DMS 273 (cell line): ENCODE data around the gene HOXA11.
A peak's percentile ranks its signal among the peaks of the same experiment; 100 is the strongest.

Source experiments
- DNase-seq: peaks from one replicate; lab custom pipeline; 2025; ENCODE audit not compliant: unreplicated experiment; lab: John Stamatoyannopoulos, UW

HOXA11 gene

DNA sequence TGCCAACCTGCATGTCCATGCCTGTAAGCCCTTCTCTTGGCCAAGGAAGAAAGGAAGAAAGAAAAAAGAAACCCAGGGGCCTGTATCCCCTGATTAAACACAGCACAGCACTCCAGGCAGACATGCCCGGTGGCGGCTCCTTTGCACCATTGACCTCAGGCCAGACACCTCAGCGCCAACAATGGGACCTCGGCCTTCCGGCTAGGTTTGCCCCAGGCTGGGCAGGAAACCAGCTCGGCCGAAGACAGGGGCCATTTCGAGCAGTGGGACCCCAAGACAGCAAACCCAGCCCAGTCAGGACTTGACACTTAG is 13.8 kb downstream of the HOXA11 start:
- peak; percentile 64 for DNase-seq

DNA sequence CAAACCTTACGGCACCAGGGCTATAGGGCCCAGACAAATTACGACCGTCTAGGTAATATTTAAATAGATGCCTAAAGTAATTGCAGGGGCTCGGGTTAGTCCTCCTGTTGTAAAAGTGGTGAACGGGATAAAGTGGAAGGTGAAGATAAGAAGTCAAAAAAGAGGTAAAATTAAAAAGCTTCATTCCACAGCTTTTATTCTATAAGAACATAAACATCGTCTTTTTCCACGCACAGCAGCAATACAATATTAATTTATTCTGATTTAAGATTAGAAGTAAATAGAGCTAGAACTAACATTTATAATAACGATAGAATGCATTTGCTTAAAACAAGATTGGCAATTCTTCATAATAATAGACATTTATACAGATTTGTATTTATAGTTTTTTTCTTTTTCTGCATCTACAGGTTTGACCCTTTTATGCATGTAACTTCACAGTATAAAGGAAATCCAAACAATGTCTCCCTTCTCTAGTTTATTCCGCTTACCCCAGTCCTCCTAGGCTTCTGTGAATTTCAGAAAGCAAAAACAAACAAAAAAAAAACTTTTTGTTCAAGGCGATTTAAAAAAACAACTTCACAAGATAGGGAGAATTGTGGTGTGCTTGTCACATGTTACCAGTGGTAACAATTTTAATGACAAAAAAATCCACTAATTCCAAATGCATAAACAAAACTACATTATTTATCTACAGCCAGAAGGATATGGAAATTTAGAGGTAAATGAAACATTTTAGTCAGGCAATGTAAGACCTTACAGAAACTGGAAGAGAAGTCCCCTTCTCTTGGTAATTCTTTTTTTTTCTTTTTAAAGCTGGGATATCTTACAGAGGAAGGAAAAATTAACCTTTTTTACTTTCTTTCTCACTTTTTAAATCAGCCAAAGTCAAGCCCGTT is 14.4 kb downstream of the HOXA11 start:
- no peak for DNase-seq

DNA sequence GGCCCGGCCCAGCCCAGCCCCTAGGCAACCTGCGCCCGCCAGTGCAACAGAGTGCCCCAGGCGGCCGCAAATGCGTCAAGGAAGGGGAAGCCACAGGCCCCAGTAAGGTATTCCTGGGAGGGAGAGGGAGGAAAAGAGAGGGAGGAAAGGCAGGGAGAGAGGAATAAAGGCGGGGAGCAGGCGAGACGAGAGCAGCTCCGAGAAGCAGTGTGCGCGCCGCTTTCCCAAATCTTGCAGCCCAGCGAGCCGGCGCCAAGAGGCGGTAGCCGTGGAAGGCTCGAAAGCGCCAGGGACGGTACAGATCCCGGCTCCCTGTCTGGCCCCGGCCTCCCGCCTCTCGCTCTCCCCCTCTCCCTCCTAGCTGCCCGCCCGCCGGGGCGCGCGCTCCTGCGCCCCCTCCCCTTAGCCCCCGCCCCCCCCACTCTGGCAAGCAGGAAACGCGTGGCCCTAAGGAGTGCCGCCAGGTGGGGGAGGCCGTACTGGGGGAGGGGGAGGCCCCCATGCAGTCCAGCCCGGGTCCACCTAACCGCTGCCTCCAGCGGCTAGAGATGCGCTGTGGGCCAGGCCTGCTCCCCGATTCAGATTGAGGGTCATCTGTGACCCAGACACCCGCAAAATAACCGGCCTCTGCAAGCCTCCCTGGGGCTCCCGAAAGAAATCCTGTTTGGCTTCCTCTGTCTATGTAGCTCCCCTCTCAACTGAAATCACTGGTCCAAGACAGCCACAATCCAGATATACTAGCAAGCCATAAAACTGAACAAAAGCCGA is 15.2 kb downstream of the HOXA11 start:
- peak; percentile 94 for DNase-seq

DNA sequence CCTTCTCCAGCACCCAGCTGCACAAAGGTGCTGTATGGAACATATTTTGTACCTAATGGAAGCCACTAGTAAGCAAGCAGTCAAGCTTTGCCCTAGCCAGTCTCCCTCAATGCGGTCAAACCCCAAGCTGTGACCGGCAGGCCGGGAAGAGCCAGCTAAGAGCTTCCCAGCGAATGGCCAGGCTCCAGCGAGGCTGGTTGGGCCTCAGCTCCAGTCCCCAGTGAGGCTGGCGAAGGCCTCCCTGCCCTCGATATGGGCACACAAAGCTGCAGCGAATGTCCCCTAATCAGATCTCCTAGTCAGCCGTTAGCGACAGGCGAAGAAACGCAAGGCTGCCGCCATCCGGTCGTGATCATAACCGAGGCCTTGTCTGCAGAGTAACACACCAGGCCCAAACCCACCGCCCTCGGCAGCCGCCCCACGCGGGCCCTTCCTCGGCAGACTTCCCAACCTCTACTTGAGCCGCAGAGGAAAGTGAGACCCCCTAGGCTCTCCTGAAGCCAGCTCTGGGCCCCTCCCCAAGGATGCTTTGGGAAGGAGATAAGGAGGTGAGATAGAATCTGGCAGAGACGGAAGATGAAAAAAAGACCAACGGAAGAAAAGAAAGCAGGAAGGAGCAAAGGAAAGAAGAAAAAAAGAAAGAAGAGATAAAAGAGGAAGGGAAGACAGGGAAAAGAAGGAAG is 16.6 kb downstream of the HOXA11 start:
- DNase-seq = peak; percentile 91

DNA sequence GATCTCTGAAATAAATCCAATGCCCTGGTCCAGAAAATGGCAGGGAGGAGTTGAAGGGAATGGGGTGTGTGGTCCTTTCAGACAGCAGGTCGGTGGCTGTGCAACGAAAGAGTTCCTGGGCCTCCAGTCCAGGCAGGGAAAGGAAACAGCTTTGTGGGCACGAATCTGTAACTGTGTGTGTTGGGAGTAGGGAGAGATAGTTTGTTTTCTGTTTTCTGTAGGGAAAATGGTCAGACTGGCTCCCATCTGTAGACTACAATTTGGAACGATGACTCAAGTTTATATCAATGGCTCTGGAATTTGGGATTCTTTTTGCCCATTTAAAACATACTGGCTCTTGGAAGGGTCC is 17.1 kb downstream of the HOXA11 start:
- peak; percentile 75 for DNase-seq

DNA sequence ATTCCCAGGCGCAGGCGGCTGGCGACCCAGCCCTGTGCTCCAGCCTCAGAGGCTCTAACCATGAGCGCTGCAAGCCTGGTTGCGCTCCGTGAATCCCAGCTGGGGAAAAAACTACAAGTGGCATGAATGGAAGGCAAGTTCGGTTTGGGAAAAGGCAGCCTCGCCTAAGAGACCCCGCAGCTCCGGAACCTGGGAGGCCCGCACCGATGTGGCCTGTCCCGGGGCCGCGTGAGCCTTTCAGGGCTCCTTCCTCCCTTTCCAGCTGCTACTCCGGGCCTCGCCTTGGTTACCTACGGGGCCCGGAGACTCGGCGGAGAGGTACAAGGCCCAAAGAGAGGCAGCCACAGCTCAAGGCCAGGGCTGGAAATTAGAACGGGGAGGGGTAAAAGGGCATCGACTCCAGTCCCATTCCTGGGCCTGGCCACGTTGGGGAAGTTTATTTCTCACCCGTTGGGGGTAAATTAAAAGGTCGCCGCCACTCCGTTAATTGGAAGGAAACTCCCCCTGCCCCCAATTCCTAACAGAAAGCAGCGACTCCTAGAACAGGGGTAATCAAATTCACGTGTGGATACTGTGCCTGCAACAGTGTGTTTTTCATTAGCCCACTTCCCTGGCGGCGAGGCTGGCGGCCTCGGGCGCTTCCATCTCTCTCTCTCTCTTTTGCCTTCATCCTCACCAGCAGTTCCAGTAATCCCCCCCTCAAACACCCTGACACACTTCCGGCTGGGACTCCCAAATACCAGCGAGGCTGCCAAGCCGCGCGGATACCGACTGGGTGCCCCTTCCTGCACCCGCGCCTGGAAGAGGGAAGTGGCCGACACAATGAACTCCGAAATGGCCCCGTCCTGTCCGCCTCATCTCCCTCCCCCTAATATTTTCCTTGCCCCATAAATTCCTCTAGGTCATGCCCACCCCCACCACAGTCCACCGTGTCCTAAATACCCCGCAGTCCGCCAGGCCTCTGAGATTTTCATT is 18.2 kb downstream of the HOXA11 start:
- peak; percentile 92 for DNase-seq

DNA sequence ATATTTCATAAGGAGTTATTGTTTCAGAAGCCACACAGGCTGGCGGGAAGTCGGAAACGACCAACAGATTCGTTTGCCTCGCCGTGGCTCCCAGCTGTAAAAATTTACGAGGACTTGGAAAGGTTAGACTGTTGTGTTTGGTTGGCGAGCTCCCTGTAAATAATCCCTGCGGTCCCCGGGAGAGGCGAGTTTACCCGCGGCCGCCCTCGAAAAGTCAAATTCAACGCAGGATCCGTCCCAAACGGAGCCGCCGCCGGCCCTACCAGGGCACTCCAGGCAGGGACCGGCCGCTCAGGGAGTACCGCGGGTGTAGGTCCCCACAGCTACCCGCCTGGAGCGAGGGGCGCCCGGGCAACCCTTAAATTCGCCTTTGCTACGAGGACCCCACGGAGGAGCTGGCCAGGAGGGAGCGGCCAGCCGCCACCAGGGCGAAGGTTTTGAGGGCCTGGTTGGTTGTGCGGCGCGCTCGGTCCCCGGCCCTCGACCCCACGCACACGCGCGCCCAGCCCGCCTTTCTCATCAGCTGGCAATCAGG is 19.0 kb downstream of the HOXA11 start:
- peak; percentile 84 for DNase-seq

DNA sequence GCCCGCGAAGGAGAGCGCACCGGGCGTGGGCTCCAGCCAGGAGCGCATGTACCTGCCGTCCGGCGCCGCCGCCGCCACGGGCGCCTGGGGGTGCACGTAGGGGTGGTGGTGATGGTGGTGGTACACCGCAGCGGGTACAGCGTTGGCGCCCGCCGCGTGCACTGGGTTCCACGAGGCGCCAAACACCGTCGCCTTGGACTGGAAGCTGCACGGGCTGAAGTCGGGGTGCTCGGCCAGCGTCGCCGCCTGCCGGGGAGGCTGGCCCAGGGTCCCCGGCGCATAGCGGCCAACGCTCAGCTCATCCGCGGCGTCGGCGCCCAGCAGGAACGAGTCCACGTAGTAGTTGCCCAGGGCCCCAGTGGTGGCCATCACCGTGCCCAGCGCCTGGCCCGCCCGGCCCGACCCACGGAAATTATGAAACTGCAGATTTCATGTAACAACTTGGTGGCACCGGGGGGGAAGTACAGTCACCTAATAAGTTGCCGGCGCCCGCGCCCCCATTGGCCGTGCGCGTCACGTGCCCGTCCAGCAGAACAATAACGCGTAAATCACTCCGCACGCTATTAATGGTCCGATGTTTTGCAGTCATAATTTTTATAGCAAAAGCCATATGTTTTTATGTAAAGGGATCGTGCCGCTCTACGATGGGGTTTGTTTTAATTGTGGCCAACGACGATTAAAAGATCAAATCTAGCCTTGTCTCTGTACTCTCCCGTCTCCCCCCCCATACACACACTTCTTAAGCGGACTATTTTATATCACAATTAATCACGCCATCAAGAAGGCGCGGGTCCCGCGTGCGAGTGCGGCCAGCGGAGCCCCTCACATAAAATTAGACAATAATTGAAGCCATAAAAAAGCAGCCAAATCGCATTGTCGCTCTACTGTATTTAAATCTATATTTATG is 19.7 kb downstream of the HOXA11 start, which contains the start of gene HOXA9:
Gene HOXA9, minus strand, starts transcription at position 449 of the 907 bp plus-strand sequence. Its CDS starts 80 bp downstream, at position 369.
- DNase-seq = peak; percentile 94

DNA sequence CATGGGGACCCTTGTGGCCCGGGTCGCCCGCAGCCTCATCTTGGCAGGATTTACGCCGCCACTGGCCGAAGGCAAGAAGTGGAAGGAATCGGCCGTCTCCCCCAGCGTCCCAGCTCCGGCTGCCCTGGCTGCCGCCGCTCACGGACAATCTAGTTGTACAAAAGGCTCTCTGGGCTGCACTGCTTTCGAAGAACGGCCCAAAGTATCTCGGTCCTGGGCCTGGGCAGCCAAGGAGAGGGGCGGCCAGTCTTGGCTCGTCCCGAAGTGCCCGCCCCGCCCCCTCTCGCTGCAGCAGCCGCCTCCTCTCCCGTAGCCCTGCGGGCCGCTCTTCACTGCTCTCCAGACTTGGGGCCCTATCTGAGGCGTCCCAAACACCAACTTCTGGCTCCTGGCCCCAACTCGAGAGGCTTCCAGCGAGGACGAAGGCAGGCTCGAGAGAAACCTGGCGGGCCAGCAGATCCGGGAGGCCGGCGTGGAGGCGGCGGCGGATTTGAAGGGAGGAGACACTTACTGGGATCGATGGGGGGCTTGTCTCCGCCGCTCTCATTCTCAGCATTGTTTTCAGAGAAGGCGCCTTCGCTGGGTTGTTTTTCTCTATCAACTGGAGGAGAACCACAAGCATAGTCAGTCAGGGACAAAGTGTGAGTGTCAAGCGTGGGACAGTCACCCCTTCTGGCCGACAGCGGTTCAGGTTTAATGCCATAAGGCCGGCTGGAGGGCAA is 20.5 kb downstream of the HOXA11 start:
- peak; percentile 72 for DNase-seq

DNA sequence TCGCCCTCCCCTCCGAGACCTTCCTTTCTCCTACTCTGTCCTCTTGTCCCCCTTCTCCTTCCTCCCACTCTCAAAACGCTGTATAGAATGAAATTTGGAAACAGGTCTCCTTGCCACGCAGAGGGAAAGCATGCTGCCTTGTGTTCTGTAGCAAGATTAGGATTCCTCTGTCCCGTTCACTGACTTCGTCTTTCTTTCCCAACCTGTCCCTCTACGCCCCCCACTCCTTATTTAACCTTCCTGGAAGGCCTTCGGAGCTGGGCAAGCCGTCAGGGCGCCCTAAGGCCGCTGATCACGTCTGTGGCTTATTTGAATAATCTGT is 21.0 kb downstream of the HOXA11 start:
- DNase-seq = no peak

DNA sequence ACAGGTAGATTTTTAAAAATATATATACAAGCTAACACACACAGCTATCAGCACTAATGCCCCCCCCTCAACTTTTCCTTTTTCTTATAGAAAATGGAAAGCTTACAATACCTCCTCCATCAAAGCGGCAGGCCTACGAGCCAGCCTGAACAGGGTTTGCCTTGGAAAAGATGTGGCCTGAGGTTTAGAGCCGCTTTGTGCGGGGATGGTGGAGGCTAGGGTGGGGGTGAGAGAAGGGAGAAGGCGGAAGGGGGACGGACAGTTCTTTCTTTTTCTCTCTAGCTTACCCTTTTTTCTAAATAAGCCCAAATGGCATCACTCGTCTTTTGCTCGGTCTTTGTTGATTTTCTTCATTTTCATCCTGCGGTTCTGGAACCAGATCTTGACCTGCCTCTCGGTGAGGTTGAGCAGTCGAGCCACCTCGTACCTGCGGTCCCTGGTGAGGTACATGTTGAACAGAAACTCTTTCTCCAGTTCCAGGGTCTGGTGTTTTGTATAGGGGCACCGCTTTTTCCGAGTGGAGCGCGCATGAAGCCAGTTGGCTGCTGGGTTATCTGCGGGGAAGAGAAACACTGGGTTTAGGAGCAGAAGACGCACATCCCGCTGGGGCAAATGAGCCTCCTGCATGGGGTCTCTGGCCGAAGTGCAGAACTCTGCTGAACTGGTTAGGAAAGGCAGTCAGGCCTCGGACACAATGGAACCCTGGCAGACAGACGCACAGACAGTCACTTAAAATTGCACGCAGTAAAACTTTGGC is 21.6 kb downstream of the HOXA11 start:
- peak; percentile 58 for DNase-seq

DNA sequence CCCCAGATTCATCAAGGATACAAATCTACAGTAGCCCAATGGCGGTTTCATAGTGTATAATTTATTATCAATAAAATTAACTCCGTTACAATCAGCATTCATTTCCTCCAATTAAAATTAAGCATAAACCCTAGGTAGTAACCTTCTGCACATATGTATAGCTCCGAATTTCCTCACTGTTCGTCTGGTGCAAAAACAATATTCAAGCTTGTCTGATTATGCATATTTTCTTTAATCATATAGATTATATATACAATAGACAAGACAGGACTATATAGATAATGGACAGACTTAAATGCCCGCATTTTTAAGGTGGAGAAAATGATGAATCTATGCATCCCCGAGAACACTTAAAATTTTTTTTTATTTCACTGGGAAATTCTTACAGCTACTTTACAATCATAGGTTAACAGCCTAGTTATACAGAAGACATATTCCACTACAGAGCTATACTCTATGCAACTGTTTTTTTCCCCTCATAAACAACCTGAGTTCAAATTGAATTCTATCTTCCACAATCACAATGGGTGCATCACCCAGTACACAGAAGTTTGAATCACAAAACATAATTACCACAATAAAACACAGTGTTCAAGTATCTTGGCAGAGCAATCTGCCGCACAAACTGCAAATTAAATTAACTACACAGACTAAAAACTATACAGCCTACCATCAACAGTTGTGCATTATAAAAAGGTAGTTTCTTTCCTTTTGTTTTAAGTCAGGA is 22.3 kb downstream of the HOXA11 start:
- DNase-seq = peak; percentile 54

DNA sequence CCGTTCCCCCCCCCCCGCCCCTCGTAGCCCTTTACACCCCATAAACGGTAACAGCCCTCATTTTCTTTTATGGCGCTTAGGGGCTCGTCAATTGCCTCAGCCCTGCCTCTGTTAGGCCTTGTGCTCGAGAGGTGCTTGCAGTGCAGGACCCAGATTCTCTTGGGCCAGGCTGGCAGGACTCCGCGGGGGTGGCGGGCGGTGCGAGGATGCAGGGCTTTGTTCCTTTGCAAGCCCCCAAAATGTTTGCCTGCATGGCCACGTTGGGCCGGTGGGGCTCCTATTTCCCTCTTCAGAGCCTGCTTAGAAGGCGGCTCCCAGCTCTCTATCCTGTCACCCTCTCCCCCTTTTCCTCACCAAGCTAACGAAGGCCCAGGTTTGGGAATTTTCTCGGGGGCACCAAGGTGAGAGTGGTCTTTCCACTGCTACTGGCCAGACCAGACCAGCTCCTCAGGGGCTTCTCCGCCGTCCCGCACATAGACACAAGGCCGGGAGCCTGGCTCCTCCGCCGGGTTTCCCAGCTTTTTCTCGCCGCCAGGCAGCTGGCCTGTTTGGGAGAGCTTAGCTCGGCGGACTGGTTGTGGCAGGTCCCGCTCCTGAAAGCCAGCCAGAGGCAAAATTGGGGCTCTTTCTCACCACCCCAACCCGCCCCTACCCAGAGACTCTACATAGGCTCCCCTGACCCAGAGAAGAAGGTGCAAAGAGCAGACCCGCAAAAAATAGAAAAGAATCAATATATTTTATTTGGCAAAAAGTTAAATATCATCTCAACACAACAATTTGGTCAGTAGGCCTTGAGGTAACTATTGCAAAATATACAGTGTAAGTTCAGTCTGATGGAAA is 23.1 kb downstream of the HOXA11 start:
- DNase-seq = peak; percentile 80

DNA sequence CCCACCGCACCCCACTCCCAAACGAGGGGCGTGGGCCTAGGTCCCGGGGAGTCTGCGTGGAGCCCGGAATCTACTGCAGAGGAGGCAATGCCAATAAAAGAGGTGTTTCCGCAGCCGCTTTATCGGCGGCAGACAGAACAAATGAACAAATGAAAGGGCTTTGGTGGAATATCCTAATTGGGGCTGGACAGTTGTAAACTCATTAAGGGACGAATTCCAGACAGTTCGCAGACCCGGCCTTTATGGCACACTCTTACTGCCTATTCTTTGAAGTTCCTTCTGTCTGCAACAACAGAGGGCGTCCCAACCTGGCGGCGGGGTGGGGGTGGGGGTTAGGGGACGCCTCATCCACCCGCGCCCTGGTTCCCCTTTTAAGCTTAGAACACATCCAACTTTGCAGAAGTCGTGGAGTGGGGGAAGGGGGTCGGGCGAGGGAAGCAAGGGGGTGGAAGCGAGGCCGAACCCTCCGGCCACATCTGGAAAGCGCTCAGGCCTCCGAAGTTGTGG is 23.8 kb downstream of the HOXA11 start:
- DNase-seq = peak; percentile 83

DNA sequence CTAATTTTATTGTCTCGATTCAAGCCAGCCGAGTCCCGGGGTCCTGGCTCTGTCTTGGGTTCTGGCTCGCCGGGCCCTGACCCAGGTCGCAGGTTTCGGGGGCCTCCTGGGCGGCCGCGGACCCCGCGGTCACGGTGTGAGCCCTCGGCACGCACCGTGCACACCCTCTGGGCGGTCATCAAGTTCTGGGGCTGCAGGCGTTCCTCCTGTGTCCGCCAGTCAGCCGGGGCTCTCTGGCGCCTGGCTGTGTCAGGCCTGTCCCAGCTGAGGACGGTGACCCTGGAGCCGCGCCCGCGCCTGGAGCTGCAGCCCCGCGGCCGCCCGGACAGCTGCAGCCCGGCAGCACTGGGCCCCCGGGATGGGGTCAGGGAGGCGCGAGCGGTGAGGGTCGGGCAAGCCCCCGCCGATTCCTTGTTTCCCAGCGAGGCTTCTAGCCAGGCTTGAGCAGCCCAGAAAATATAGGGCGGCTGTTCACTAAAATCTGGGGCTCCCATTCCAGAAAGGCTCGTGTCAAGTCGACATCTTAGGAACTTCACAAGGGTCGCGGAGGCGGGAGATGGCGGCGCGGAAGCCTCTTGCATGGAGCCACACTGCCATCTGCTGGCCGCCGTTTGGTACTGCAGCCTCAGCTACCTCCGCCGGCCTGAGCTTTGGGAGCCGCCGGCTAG is 24.4 kb downstream of the HOXA11 start:
- peak; percentile 96 for DNase-seq

DNA sequence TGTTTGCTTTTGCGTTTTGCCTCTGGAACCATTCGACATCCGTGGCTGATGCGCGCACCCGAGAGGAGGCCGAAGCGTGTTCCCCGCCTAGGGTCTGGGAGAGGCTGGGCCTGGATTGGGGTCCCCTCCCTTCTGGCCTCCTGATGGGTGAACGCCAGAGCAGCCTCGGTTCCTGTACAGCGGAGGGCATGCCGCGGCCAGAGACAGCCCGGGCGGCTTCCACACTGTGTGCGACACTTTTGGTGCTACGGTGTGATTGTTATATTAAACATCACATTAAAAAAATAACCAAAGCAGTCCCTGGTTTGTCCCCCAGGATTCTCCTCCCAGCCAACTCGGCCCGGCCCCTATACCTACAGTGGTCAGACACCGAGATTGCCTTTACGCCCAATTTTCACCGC is 24.9 kb downstream of the HOXA11 start:
- no peak for DNase-seq
